Peyer's patch (tissue), 4 donors: ENCODE data around the gene ADAMTSL2.

Experiments
- POLR2A ChIP-seq, 2 donors: fragments of 450-650 bp; IDR thresholded peaks; one replicate each; pipeline ENCODE4 v1.5.1; 2017; ENCODE audit warnings: antibody characterized with exemption in 2 of 2, mild to moderate bottlenecking in 2 of 2, moderate library complexity in 2 of 2
- TF ChIP-seq, protein P1 (sequence below), 6 experiments: fragments of 450-650 bp in 4 of 6; fragments of 200-600 bp in 2 of 6; sonication (generic) in 1 of 6; IDR thresholded peaks; one replicate each; pipeline ENCODE4 v1.5.1; 2017 to 2019; ENCODE audit warnings: antibody characterized with exemption in 6 of 6, mild to moderate bottlenecking in 3 of 6, moderate library complexity in 1 of 6

- TF ChIP-seq POLR2A (IDR thresholded peaks at IDR 0.05) = no peak
- TF ChIP-seq, protein P1, sequence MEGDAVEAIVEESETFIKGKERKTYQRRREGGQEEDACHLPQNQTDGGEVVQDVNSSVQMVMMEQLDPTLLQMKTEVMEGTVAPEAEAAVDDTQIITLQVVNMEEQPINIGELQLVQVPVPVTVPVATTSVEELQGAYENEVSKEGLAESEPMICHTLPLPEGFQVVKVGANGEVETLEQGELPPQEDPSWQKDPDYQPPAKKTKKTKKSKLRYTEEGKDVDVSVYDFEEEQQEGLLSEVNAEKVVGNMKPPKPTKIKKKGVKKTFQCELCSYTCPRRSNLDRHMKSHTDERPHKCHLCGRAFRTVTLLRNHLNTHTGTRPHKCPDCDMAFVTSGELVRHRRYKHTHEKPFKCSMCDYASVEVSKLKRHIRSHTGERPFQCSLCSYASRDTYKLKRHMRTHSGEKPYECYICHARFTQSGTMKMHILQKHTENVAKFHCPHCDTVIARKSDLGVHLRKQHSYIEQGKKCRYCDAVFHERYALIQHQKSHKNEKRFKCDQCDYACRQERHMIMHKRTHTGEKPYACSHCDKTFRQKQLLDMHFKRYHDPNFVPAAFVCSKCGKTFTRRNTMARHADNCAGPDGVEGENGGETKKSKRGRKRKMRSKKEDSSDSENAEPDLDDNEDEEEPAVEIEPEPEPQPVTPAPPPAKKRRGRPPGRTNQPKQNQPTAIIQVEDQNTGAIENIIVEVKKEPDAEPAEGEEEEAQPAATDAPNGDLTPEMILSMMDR (IDR thresholded peaks at IDR 0.05) = no peak
Observed at GRCh38 chr9:133587466-133587865, 53.0 kb downstream of the ADAMTSL2 start.
